ENCODE data around the gene SLC38A11. TPM values are rescaled to one million over a fixed set of nuclear protein-coding genes. Genes with fewer than 3 reads are reported as not detected.

The SLC38A11 gene
- total RNA-seq, 1 experiment from 2014 or later, result not detected

- ChIA-PET CTCF (no interaction called here), POLR2A (ENCODE audit: low non-redundant PET) (no interaction called here)
- no peak for DNase-seq (ENCODE audit: low spot score)
- no TSS peak for BruUV-seq (replicated peaks)
- Histone ChIP-seq H3K9me3 (ENCODE audit: low read depth, low read length, poor library complexity, severe bottlenecking) (no peaks in the 10 kb centered on the region), H3K4me3 (ENCODE audit: low read depth, low read length, poor library complexity, severe bottlenecking) (no peak overlapping the region), H3K27ac (ENCODE audit: low read depth, low read length, poor library complexity, severe bottlenecking) (no peak overlapping the region), H3K27me3 (replicated peaks; ENCODE audit: insufficient read depth, low read depth, low read length, poor library complexity) (no peaks in the 10 kb centered on the region), H3K4me1 (ENCODE audit: insufficient read depth, low read length, poor library complexity, severe bottlenecking) (no peaks in the 10 kb centered on the region), H3K36me3 (ENCODE audit: insufficient read depth, low read length, poor library complexity, severe bottlenecking) (no peaks in the 10 kb centered on the region)
- intact Hi-C loops (cut with micrococcal nuclease; ENCODE audit: unreplicated experiment), result no loop called here
- TF ChIP-seq CTCF (conservative IDR thresholded peaks at IDR 0.05; ENCODE audit: low read depth, low read length) (no peak), EZH2 (IDR thresholded peaks at IDR 0.05; ENCODE audit: borderline replicate concordance, low read depth, low read length, poor library complexity, severe bottlenecking) (no peak)
Observed at GRCh38 chr2:164873210-164873908, 82.0 kb downstream of the SLC38A11 start.

GRCh38 chr2:164871404-164871803 is 83.9 kb downstream of the SLC38A11 start:
- intact Hi-C loops (cut with micrococcal nuclease; ENCODE audit: unreplicated experiment), result no loop called here
- Histone ChIP-seq H3K4me1 (ENCODE audit: insufficient read depth, low read length, poor library complexity, severe bottlenecking) (no peaks in the 10 kb centered on the region), H3K27me3 (replicated peaks; ENCODE audit: insufficient read depth, low read depth, low read length, poor library complexity) (no peaks in the 10 kb centered on the region), H3K4me3 (ENCODE audit: low read depth, low read length, poor library complexity, severe bottlenecking) (no peak overlapping the region), H3K27ac (ENCODE audit: low read depth, low read length, poor library complexity, severe bottlenecking) (no peak overlapping the region), H3K36me3 (ENCODE audit: insufficient read depth, low read length, poor library complexity, severe bottlenecking) (no peaks in the 10 kb centered on the region), H3K9me3 (ENCODE audit: low read depth, low read length, poor library complexity, severe bottlenecking) (no peaks in the 10 kb centered on the region)
- ChIA-PET POLR2A (ENCODE audit: low non-redundant PET) (no interaction called here), CTCF (no interaction called here)
- TF ChIP-seq EZH2 (IDR thresholded peaks at IDR 0.05; ENCODE audit: borderline replicate concordance, low read depth, low read length, poor library complexity, severe bottlenecking) (no peak), CTCF (conservative IDR thresholded peaks at IDR 0.05; ENCODE audit: low read depth, low read length) (no peak)
- no peak for DNase-seq (ENCODE audit: low spot score)
- BruUV-seq (replicated peaks), result no TSS peak

GRCh38 chr2:164869420-164869772 is 85.9 kb downstream of the SLC38A11 start:
- H3K36me3 ChIP-seq (ENCODE audit: insufficient read depth, low read length, poor library complexity, severe bottlenecking), result no peaks in the 10 kb centered on the region
- no peaks in the 10 kb centered on the region for H3K9me3 ChIP-seq (ENCODE audit: low read depth, low read length, poor library complexity, severe bottlenecking)
- POLR2A ChIA-PET (ENCODE audit: low non-redundant PET), result no interaction called here
- DNase-seq (ENCODE audit: low spot score), result no peak
- no TSS peak for BruUV-seq (replicated peaks)
- CTCF ChIA-PET, result no interaction called here
- no peak overlapping the region for H3K27ac ChIP-seq (ENCODE audit: low read depth, low read length, poor library complexity, severe bottlenecking)
- no peak overlapping the region for H3K4me3 ChIP-seq (ENCODE audit: low read depth, low read length, poor library complexity, severe bottlenecking)
- H3K4me1 ChIP-seq (ENCODE audit: insufficient read depth, low read length, poor library complexity, severe bottlenecking), result no peaks in the 10 kb centered on the region
- no peaks in the 10 kb centered on the region for H3K27me3 ChIP-seq (replicated peaks; ENCODE audit: insufficient read depth, low read depth, low read length, poor library complexity)
- TF ChIP-seq CTCF (conservative IDR thresholded peaks at IDR 0.05; ENCODE audit: low read depth, low read length) (no peak), EZH2 (IDR thresholded peaks at IDR 0.05; ENCODE audit: borderline replicate concordance, low read depth, low read length, poor library complexity, severe bottlenecking) (no peak)
- intact Hi-C loops (cut with micrococcal nuclease; ENCODE audit: unreplicated experiment), result no loop called here

Data from A673 (cell line).